HepG2 (cell line): ENCODE data around the gene C10orf143. TPM values are rescaled to one million over a fixed set of nuclear protein-coding genes. Genes with fewer than 3 reads are reported as not detected.
A peak's percentile ranks its signal among the peaks of the same experiment; 100 is the strongest.

Experiments used
- ADNP ChIP-seq: sonication (generic); formaldehyde crosslinking; IDR thresholded peaks from 2 replicates; pipeline ENCODE4 v1.4.0; 2020; ENCODE audit warnings: missing genetic modification reagents
- BATF2 ChIP-seq: sonication (generic); formaldehyde crosslinking; IDR thresholded peaks from 2 replicates; pipeline ENCODE4 v1.8.0; 2022; ENCODE audit warnings: mild to moderate bottlenecking, missing genetic modification reagents, moderate library complexity
- DMAP1 ChIP-seq: IDR thresholded peaks from 2 replicates; pipeline ENCODE4 v1.6.1; 2016
- ETV5 ChIP-seq: IDR thresholded peaks from 2 replicates; pipeline ENCODE4 v1.6.1; 2018; ENCODE audit warnings: missing biosample characterization, missing genetic modification reagents, inconsistent platforms, borderline replicate concordance
- ETV6 ChIP-seq: sonication (generic); formaldehyde crosslinking; conservative IDR thresholded peaks from 2 replicates; pipeline ENCODE4 v1.4.0; 2020; ENCODE audit warnings: missing genetic modification reagents
- FOXA1 ChIP-seq, 2 experiments: fragments of 450-650 bp in 1 of 2; sonication (generic) in 1 of 2; formaldehyde crosslinking in 1 of 2; IDR thresholded peaks; 2 replicates each; pipeline versions ENCODE4 v1.4.0 to v1.6.1; 2016 to 2020; ENCODE audit warnings: missing genetic modification reagents in 1 of 2
- FOXO1 ChIP-seq: sonication (generic); formaldehyde crosslinking; IDR thresholded peaks from 2 replicates; pipeline ENCODE4 v1.4.0; 2020; ENCODE audit warnings: missing genetic modification reagents
- GMEB2 ChIP-seq: IDR thresholded peaks from 2 replicates; pipeline ENCODE4 v1.6.1; 2016; ENCODE audit warnings: missing biosample characterization, missing genetic modification reagents, low read depth
- HES4 ChIP-seq: sonication (generic); formaldehyde crosslinking; IDR thresholded peaks from 2 replicates; pipeline ENCODE4 v1.9.0; 2021; ENCODE audit warnings: mild to moderate bottlenecking, missing genetic modification reagents, borderline replicate concordance
- HIC2 ChIP-seq: sonication (generic); formaldehyde crosslinking; IDR thresholded peaks from 2 replicates; pipeline ENCODE4 v1.9.0; 2022; ENCODE audit warnings: low read depth, missing genetic modification reagents
- HNRNPH1 ChIP-seq: fragments of 200-400 bp; formaldehyde crosslinking; optimal IDR thresholded peaks from 2 replicates; pipeline ENCODE3; 2017; ENCODE audit warnings: mild to moderate bottlenecking, low read depth, low read length
- HOXA7 ChIP-seq: sonication (generic); formaldehyde crosslinking; IDR thresholded peaks from 2 replicates; pipeline ENCODE4 v1.8.1; 2022; ENCODE audit warnings: mild to moderate bottlenecking, missing genetic modification reagents, moderate library complexity
- KDM4B ChIP-seq: sonication (generic); formaldehyde crosslinking; IDR thresholded peaks from 2 replicates; pipeline ENCODE4 v1.4.0; 2020; ENCODE audit warnings: missing genetic modification reagents
- KLF12 ChIP-seq: sonication (generic); formaldehyde crosslinking; IDR thresholded peaks from 2 replicates; pipeline ENCODE4 v1.4.0; 2020; ENCODE audit warnings: missing genetic modification reagents, borderline replicate concordance
- MXD1 ChIP-seq: sonication (generic); formaldehyde crosslinking; IDR thresholded peaks from 2 replicates; pipeline ENCODE4 v1.4.0; 2020; ENCODE audit warnings: mild to moderate bottlenecking, missing genetic modification reagents
- PAF1 ChIP-seq: IDR thresholded peaks from 2 replicates; pipeline ENCODE4 v1.6.1; 2016; ENCODE audit warnings: missing genetic modification reagents, missing compliant biosample characterization
- PHB2 ChIP-seq: fragments of 450-650 bp; IDR thresholded peaks from 2 replicates; pipeline ENCODE4 v1.6.1; 2018; ENCODE audit not compliant: partially characterized antibody
- RNF219 ChIP-seq: sonication (generic); formaldehyde crosslinking; IDR thresholded peaks from 2 replicates; pipeline ENCODE4 v1.5.0; 2020; ENCODE audit warnings: mild to moderate bottlenecking, missing genetic modification reagents
- SIN3A ChIP-seq: IDR thresholded peaks from 2 replicates; pipeline ENCODE4 v1.6.1; 2011; ENCODE audit warnings: low read depth, mild to moderate bottlenecking, control low read depth, low read length, borderline replicate concordance
- TAF15 ChIP-seq: fragments of 200-400 bp; formaldehyde crosslinking; IDR thresholded peaks from one replicate; pipeline ENCODE4 v1.6.1; 2018; ENCODE audit warnings: mild to moderate bottlenecking, low read depth, low read length; ENCODE audit not compliant: poor library complexity, severe bottlenecking
- XBP1 ChIP-seq: sonication (generic); formaldehyde crosslinking; IDR thresholded peaks from 2 replicates; pipeline ENCODE4 v1.5.0; 2020; ENCODE audit warnings: missing genetic modification reagents
- ZNF205 ChIP-seq: IDR thresholded peaks from 2 replicates; pipeline ENCODE4 v1.6.1; 2018; ENCODE audit warnings: missing biosample characterization, missing genetic modification reagents
- ZNF44 ChIP-seq: sonication (generic); formaldehyde crosslinking; IDR thresholded peaks from 2 replicates; pipeline ENCODE4 v1.5.1; 2020; ENCODE audit warnings: mild to moderate bottlenecking, missing genetic modification reagents
- ZNF629 ChIP-seq: sonication (generic); formaldehyde crosslinking; conservative IDR thresholded peaks from 2 replicates; pipeline ENCODE4 v1.5.0; 2020; ENCODE audit warnings: missing genetic modification reagents
- polyA plus RNA-seq, 8 experiments: library from polyadenylated mRNA; depleted of rRNA in 3 of 8; stranded (reverse) in 7 of 8; unstranded in 1 of 8; fragments of >200 nt; fragmentation: Illumina TruSeq in 4 of 8; extraction: Trizol in 4 of 8; gene quantifications; 2 replicates each; pipeline versions ENCODE4 v1.2.1 to v1.2.3, GENCODE V29; 2011 to 2016; ENCODE audit warnings: low read depth in 4 of 8, missing spikeins in 1 of 8, mixed read lengths in 1 of 8; ENCODE audit not compliant: insufficient read depth in 1 of 8
- total RNA-seq, 5 experiments: library from RNA; depleted of rRNA; stranded (reverse); fragments of >200 nt; fragmentation: Illumina TruSeq; extraction: Trizol; gene quantifications; 2 replicates each; pipeline ENCODE4 v1.2.3, GENCODE V29; 2016; ENCODE audit warnings: low read depth in 1 of 5

Gene C10orf143
- total and polyA plus RNA-seq, 2 of the 13 experiments (the other 11 are each of a cell fraction or from before 2014, with no cell fraction given): 0.21 to 0.91 TPM

- TF ChIP-seq PHB2: no peak
- TF ChIP-seq TAF15: no peak
- TF ChIP-seq HES4: no peak
- no peak for TF ChIP-seq HIC2 (CRISPR knock-in tag)
- TF ChIP-seq KLF12: no peak; the same call in 1 of the 2 replicates
- TF ChIP-seq FOXA1 (IDR thresholded peaks at IDR 0.05): no peak
- 0 out of 2 replicates have a peak, but pooled peaks have one; percentile 13 for TF ChIP-seq FOXA1 (CRISPR knock-in tag; IDR thresholded peaks at IDR 0.05)
- TF ChIP-seq HOXA7 (CRISPR knock-in tag): no peak
- no peak for TF ChIP-seq BATF2 (CRISPR knock-in tag)
- TF ChIP-seq SIN3A: no peak; the same call in 1 of the 2 replicates
- peak; percentile 46; the same call in 1 of the 2 replicates for TF ChIP-seq FOXO1 (CRISPR knock-in tag)
- TF ChIP-seq RNF219: 0 out of 2 replicates have a peak, but pooled peaks have one; percentile 89
- no peak for TF ChIP-seq ADNP (CRISPR knock-in tag)
- TF ChIP-seq PAF1 (CRISPR knock-in tag): no peak
- TF ChIP-seq GMEB2 (CRISPR knock-in tag): peak; percentile 71
- no peak for TF ChIP-seq XBP1
- peak; percentile 50; the same call in 1 of the 2 replicates for TF ChIP-seq ETV5 (CRISPR knock-in tag)
- TF ChIP-seq DMAP1 (CRISPR knock-in tag): peak; percentile 88; the same call in 1 of the 2 replicates
- TF ChIP-seq KDM4B (CRISPR knock-in tag): no peak
- no peak; the same call in 1 of the 2 replicates for TF ChIP-seq ZNF629 (CRISPR knock-in tag)
- peak; percentile 94 for TF ChIP-seq MXD1 (CRISPR knock-in tag)
- no peak for TF ChIP-seq ZNF205 (CRISPR knock-in tag)
- TF ChIP-seq ETV6 (CRISPR knock-in tag): no peak
- TF ChIP-seq HNRNPH1: no peak
- TF ChIP-seq ZNF44: peak; percentile 78; the same call in 1 of the 2 replicates
Measured at GRCh38 chr10:130110246-130111112, at the start of gene C10orf143 (continued).
